Stimulated activated CD4-positive, alpha-beta T cell treated with anti-CD3 and anti-CD28 coated beads, Interleukin-2, amount 100 ng/mL, for 24 hours (primary cell): ENCODE results near the gene ZFP1.
"Not testable (repeated sequence)": the region's sequence is repeated elsewhere in the genome, so short reads cannot be mapped to it uniquely, and the experiment has no call there.

Experiments used
- DNase-seq, 2 donors: peaks; one replicate each; pipeline ENCODE4 v3.0.0-alpha.2; 2020

The ZFP1 gene

DNA sequence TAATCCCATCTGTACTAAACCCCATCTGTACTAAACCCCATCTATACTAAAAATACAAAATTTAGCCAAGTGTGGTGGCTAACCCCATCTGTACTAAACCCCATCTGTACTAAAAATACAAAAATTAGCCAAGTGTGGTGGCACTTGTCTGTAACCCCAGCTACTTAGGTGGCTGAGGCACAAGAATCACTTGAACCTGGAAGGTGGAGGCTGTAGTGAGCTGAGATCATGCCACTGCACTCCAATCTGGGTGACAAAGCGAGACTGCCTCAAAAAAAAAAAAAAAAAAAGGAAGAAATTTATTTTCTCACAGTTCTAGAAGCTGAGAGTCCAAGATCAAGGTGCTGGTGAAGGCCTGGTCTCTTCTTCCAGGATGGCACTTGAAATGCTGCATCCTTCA, 12.1 kb downstream of the ZFP1 start:
- DNase-seq, result no peak

DNA sequence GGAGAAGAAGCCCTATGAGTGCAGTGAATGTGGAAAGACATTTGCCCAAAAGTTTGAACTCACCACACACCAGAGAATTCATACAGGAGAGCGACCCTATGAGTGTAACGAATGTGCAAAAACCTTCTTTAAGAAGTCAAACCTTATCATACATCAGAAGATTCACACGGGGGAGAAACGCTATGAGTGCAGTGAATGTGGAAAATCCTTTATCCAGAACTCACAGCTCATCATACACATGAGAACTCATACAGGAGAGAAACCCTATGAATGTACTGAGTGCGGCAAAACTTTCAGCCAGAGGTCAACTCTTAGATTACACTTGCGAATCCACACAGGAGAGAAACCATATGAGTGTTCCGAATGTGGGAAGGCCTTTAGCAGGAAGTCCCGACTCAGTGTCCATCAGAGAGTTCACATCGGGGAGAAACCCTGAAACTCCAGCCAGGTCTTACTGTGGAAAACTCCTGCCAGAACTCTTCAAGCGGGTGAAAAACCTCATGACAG, 21.6 kb downstream of the ZFP1 start:
- DNase-seq, result no peak

DNA sequence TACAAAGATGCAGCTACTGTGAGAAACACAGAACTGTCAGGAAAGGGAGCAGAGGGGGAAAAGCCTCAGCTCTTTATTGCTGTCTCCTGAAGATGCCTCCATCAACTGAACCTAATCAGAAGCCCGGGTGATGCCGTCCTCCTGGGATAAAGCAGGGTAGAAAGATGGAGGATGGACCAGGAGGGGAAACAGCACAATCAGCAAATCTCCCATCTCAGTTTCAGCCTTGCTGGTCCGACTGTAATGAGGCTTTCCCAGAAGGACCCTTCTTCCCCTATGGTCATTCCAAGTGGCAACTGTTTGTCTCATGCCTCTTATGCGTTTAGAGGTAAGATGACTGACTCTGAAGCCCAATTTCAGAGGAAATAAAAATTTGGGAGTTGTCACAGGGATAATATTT, 24.3 kb downstream of the ZFP1 start:
- no peak for DNase-seq

DNA sequence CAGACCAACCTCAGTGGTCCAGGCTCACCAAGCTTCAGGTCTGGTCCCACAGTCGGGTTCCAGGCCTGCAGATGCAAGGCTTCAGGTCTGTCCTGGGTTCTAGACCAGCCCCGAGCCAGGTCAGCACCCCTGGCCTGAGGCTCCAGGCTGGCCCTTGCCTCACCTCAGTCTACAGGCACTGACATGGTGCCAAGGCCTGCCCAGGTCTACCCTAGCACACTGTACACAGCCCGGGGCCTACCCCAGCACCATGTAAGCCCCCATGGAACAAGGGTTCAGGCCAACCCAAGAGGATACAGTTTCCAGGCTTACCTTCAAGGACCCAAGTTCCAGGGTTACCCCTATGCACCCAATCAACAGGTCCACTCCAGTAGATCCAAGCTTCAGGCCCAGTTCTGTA, 26.8 kb downstream of the ZFP1 start:
- no peak for DNase-seq

DNA sequence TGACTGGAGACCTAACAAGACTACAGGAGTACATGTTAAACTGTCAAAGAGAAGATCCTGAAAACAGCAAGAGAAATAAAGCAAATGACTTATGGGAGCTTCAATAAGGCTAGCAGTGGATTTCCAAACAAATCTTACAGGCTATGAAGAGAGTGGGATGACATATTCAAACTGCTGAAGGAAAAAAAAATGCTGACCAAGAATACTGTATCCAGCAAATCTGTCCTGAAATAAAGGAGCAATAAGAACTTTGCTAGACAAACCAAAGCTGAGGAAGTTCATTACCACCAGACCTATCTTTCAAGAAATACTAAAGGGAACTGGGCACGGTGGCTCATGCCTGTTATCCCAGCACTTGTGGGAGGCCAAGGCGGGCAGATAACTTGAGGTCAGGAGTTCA, 28.6 kb downstream of the ZFP1 start:
- DNase-seq, result no peak

DNA sequence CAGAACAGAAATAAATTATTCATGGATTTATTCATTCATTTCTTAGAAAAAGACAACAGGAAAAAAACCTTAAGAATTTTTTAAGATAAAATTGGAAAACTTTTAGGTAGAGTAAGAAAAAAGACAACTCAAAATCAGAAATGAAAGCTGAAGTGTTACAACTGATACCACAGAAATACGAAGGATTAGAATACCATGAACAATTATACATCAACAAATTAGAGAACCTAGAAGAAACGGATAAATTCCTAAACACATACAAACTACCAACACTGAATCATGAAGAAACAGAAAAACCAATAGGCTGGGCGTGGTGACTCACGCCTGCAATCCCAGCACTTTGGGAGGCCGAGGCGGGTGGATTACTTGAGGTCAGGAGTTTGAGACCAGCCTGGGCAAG, 30.9 kb downstream of the ZFP1 start:
- DNase-seq, result no peak

DNA sequence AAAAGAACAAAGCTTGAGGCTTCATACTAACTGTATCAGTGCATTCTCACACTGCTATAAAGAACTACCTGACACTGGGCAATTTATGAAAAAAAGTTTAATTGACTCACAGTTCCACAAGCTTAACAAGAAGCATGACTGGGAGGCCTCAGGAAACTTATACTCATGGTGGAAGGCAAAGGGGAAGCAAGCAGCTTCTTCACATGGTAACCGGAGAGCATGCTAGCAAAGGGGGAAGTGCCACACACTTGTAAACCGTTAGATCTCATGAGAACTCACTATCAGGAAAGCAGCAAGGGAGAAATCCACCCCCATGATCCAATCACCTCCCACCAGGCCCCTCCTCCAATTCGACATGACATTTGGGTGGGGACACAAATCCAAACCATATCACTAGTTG, 33.3 kb downstream of the ZFP1 start:
- no peak for DNase-seq

DNA sequence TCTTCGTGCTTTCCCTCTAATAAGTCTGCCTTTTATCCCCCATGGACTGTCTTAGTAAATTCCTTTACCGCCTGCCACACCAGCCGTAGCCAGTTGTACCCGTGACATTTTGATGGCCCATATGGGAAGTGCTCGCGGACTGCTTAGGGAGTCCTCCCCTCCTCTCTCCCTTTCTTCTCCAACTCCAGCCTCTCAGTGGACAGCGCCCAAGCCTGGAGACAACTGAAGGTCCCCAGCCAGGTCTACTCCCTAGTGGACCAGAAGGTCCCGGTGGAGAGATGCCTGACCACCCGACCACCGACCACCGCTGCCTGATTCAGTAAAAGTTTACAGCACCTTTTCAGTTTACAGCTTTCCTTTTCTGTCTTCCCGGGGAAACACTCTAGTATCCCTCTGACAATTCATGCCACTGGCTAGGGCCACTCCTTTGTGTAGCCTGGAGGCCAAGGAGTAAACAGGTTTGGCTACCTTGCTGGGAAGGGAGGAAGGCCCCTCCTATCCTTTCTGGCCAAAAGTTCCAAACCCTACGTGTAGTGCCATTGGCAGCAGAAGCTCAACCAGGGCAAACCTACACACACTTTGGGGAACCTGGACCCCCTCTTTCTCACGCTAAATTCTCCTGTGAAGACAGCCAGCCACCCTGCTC, 40.6 kb downstream of the ZFP1 start:
- DNase-seq, result no peak

DNA sequence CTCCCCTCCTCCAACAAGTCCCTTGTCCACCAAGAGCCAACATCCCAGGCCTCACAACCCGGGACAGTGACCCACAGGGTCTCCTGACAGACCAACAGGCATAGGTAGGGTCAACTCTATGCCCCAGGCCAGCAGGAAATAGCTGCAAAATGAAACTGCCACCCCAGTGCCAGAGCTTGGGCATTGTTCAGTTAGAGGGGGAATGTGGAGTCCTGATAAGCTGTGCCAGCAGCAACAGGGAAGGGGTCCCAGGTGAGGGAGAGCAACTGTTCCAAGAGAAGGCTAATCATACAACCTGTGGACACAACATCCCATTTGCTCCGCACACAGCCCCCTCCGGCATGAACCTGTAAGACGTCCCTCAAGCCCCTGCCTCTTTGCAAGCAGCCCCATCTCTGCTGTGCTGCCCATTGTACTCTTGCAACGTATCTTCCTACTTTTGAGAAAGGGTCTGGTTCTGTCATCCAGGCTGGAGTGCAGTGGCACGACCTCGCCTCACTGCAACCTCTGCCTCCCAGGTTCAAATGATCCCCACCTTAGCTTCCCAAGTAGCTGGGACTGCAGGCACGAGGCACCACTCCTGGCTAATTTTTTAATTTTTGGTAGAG, 41.4 kb downstream of the ZFP1 start:
- DNase-seq, result no peak

DNA sequence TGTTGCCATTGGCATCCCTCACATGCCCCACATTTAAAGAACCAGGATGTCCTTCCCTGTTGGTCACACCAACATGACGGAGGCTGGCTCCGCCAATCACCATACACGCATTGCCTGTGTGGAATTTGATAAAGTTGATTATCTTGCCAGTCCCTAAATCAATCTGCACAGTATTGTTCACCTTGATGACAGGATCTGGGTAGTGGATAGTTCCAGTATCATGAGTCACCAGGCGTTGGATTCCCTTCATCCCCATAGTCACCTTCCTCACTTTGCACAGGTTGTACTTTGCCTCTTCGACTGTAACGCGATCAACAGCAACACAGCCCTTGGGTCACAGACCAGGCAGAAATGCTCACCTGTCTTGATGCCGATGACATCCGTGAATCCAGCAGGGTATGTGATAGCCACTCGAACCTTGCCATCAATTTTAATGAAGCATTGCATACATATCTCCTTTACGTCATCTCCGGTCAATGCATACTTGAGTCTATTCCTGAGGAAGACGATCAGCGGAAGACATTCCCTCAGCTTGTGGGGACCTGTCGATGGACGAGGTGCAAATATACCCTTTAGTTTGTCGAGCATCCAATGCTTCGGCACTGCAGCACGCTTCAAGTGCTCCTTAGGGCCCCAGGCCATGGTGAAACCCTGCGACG, 44.4 kb downstream of the ZFP1 start:
- no peak for DNase-seq

DNA sequence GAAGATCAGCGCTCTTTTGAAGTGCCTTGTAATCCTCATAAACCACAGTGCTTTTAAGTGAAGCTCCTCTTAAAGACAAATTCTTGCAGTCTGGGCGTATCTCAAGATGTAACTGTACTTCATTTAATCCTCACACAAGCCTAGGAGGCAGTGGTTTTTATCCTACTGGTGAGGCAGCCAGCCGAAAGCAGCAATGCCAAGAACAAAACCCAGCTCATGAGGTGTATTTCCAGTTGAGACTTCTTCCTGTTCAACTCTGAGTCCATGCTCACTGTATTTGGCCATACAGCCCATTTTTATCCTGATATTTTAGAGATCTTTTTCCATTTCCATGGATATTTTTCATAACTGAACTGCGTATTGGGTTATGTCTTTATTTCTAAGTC, 44.9 kb downstream of the ZFP1 start:
- DNase-seq, result no peak

DNA sequence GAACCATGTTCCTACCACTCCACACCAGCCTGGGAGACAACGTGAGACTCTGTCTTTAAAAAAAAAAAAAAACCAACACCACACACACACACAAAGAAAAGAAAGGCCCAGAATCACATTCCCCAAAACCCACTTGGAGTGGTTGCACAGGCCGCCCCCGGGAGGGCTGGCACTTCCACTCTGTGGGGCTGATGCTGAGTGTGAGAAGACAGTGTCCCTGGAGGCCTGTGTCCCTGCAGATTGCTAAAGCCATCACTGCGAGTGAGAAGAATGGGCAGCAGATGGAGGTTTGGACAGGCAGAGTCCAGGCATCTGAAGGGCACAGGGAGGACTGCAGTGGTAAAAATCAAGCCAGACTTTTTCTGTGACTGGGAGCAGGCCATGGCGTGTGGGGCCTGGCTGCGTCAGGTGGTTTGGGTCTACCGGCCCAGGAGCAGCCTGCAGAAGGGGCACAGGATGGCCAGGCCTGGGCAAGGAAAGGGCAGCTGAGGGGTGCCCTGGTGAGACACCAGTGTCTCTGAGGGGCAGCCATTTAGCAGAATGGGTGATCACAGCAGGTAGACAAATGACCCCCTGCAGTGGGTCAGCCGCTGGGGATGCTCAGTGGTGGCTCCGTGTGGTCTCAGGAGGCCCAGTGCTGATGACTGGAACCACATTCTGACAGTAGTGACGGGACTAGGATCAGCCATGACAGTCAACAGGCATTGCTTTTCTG, 45.6 kb downstream of the ZFP1 start:
- no peak for DNase-seq

DNA sequence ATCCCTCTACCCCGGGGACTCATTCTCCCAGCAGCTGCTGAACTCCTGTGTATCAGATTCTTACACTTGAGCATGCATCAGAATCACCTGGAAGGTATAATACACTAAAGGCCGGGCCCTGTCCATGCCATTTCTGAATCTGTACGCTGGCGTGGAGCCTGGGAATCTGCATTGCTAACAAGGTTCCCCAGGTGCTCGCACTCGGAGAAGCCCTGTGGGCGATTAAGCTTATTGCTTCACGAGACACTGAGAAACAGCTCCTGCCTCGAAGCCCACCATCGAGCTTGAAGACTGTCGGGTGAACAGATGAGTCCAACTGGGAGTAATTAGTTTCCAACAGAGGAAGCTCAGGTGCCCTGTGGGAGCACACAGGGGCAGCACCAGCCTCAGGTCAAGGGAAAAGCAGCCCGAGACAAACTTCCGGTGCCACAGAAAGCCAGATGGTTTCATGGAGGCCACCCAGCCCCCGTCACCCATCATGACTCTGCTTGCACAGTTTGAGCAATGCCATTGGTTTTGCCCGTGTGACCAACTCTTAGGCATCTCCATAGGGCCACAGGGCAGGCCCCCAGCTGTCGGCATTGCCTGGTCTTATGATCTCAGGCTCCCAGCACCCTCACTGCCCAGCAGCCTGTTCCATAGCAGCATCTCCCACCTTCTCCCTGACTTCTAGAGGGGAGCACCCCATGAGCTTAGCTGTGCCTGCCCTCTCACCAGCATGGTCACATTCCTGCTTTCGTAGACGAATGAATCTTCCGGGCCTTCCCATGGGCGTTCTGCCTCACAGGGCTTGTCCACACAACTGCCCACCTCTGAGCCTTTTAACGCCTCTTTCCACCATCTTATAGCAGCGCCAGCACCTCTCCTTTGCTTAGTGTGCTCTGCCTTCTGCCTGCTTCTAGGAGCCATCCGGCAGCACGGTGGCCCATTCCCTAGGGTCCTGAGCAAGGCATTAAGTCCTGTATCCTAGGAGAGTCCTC, 47.8 kb downstream of the ZFP1 start:
- no peak for DNase-seq

DNA sequence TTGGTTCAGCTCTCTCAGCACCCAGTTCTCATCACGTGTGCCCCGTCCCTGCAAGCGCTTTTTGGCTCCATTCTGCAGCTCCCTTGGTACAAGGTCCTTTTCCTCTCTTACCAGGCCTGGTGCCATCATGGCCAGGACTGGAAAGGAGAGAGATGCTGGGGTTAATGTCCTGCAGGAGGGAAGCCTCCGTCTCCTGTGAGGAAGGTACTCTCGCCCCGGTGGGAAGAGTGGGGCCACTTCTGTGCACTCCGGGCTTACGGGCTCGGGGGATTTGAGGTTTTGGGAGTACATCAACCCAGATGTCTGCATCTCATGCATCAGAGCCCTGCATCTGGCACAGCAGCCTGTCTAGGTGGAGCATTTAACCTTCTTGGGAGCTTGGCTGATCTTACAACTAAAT, 48.5 kb downstream of the ZFP1 start:
- DNase-seq, result no peak

DNA sequence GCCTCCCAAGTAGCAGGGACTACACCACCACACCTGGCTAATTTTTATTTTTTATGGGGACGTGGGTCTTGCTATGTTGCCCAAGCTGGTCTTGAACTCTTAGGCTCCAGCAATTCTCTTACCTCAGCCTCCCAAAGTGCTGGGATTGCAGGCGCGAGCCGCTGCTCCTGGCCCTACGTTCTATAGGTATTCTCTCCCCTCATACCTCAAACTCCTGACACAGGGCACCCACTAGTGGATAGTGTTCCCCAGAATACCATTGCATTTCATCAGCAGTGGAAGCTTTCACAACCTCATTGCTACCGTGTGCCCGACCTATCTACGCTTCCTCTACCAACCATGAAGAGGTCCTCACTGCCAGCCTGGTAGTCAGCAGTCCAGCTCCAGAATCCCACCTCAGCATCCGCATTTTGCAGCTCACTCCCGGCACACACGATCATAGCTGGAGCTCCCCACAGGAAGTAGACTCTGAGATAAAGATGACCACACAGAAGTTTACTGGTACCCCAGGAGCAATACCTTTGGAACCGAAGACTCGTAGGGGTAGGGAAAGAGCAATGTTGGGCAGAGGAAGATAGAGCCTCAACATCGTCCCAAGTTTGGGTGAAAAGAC, 49.3 kb downstream of the ZFP1 start:
- DNase-seq, result no peak

DNA sequence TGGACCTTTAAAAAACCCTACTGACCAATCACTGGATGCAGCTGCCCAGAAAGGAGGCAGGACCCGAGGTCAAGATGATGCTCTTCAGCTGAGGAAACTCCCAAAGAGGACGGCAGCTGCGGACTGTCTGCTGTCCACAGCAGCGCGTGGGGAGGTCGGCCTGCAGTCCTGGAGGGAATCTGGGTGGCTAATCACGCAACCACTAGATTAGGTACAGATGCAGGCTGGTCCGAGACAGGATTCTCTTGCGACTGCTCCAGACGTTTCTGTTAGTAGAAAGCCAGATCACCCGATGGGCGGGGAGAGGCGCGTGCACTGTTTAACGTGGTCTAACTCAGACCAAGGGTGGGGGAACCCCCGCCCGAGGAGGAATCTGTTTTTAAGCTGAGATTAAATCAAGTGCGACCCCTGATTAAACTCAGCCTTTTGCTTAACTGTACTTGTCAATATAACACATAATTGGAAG, 49.8 kb downstream of the ZFP1 start:
- DNase-seq, result no peak

DNA sequence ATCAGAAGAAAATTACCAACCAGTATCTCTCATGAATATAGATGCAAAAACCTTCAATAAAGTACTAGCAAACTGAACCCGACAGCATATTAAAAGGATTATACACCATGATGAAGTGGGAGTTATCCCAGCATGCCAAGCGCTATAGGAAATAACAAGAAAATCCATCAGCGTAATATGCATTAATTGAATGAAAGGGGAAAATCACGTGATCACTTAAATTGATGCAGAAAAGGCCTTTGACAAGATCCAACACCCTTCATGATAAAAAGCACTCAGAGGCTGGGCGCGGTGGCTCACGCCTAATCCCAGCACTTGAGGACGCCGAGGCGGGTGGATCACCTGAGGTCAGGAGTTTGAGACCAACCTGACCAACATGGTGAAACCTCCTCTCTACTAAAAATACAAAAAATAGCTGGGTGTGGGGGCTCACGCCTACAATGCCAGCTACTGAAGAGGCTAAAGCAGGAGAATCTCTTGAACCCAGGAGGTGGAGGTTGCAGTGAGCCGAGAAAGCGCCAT, 53.8 kb downstream of the ZFP1 start:
- DNase-seq, result no peak

DNA sequence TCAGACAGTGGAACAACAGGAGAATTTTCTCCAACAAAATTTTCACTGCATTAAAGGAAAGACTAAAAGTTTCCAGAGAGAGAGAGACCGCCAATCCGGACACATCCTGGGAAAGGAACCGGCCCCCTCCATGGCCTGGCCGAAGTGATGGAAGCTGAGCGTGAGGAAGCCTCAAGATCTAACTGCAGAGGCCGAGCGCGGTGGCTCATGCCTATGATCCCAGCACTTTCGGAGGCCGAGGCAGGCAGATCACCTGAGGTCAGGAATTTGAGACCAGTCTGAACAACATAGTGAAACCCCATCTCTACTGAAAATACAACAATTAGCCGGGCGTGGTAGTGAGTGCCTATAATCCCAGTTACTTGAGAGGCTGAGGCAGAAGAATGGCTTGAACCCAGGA, 54.8 kb downstream of the ZFP1 start:
- DNase-seq, result no peak

DNA sequence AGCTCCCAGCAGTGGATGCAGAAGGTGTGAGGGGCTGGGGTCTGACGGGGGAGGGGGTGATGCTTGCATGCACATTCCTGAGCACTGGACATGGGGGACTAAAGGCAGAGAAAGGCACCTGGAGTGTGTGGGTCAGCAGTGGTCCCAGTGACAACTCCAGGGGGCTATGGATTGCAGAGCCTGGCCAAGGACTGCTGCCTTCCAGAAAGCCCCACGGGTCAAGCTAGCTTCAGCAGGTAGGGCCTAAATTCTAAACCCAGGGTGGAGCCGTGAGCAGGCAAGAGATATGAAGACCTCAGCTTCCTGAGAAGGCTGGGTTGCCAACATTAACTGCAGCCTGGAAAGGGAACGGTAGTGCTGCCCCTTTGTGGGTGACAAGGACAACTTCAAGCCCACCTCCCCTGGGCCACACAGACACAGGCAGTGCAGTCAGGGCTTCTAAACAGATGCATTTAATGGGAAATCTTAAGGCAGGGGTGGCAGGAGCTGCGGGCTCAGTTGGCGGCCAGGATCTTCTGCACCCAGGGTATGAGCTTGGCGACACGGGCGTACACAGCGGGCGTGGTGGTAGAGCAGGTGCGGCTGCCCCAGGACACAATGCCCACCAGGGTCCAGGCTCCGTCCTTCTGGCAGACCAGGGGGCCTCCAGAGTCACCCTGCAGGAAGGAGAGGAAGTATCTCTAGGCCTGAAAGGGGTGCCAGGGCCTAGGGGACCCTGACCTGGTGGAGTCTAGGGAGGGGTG, 55.5 kb downstream of the ZFP1 start:
- DNase-seq, result no peak

DNA sequence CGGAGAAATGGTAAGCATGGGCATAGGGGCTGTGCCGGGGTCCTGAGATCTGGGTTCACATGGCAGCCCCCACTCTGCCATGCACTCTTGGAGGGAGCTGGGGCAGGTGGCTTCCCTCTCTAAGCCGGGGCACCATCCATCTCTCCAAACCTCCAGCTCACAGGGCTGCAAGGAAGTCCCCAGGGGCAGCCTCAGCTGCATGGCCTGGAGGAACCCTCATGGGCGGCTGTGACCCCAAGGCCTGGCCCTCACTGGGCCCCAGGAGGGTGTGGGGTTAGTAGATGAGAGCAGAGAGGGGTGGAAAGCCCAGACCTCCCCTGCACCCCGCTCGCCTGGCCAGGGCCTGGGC, 56.1 kb downstream of the ZFP1 start:
- DNase-seq, result no peak

DNA sequence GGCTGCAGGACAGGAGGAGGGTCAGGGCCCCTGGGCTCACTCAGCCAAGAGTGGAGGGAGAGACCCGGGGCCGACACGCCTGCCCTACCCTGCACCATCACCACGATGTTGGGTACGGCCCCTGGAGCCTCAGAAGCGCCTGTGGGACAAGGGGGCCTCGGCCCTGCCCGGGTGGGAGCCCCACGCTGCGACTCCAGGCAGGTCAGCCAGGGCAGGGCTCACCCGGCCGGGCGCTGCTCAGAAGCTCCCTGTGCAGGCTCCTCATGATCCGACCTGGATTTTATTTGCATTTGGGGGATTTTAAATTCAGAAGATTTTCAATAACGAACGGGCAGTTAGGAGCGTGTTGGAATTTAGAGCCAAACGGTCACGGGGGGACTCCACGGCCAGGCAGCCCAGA, 56.6 kb downstream of the ZFP1 start:
- DNase-seq, result not testable (repeated sequence)
